ENCODE measurements around the gene KRT79.

KRT79 gene

GRCh38 chr12:52788876-52789636, 45.1 kb downstream of the KRT79 start:
- no peak for DNase-seq

GRCh38 chr12:52788192-52788875, 45.8 kb downstream of the KRT79 start:
- DNase-seq: no peak

GRCh38 chr12:52787324-52788191, 46.6 kb downstream of the KRT79 start:
- no peak for DNase-seq

GRCh38 chr12:52784909-52785308, 49.2 kb downstream of the KRT79 start:
- DNase-seq: no peak

GRCh38 chr12:52783563-52784316, 50.4 kb downstream of the KRT79 start:
- DNase-seq: no peak

- DNase-seq: no peak
Measured at GRCh38 chr12:52782502-52782901, 51.6 kb downstream of the KRT79 start.

GRCh38 chr12:52781399-52782082, 52.6 kb downstream of the KRT79 start:
- DNase-seq: no peak

GRCh38 chr12:52779914-52780313, 54.2 kb downstream of the KRT79 start:
- no peak for DNase-seq

- DNase-seq: no peak
Measured at GRCh38 chr12:52778833-52779232, 55.3 kb downstream of the KRT79 start.

- no peak for DNase-seq
Measured at GRCh38 chr12:52777566-52777965, 56.5 kb downstream of the KRT79 start.

GRCh38 chr12:52776913-52777395, 57.2 kb downstream of the KRT79 start, which contains the start of gene KRT76:
Gene KRT76, minus strand, starts transcription at chr12:52777345. Its CDS starts 54 bp downstream, at chr12:52777291.
- no peak for DNase-seq

- no peak for DNase-seq
Measured at GRCh38 chr12:52776435-52776834, 57.7 kb downstream of the KRT79 start.

- no peak for DNase-seq
Measured at GRCh38 chr12:52774629-52775250, 59.4 kb downstream of the KRT79 start.

GRCh38 chr12:52772772-52773171, 61.3 kb downstream of the KRT79 start:
- no peak for DNase-seq

- DNase-seq: no peak
Measured at GRCh38 chr12:52772188-52772587, 61.9 kb downstream of the KRT79 start.

GRCh38 chr12:52771505-52771904, 62.6 kb downstream of the KRT79 start:
- DNase-seq: no peak
